ENCODE measurements around the gene PYCR2.

DNA sequence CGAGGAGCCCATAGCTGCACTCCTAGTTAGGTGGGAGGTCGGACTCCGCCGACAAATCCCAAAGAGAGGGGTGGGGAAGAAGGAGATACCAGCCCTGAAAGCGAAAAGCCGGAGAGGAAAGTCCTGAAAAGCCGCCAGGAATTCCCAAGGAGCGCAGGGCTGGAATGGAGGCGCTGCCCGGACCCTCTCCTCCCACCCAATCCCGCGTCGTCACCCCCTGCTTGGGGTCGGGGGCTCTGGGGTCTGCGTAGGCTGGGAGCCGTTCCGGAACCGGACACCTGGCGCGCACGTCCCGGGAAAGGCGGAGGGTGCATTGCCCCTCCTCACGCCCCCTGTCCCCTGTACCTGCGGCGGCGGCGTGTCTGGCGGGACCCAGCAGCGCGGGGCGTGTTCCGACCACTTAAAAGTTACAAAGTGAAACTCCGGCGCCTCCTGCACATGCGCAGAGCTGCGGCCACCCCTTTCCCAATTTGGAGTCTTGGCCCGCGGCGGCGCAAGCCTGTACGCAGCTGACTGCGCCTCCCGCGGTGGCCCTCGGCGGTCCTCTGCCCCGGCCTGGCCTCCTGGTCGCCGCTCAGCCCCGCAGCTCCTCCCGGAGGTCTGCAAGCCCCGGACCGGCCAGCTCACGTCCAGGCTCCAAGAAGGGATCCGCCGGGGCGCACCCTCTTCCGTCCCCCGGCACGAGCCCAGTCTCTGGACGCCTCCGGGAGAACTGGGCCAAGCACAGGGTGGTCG is 41.9 kb downstream of the PYCR2 start, which contains the start of gene TMEM63A:
- TF ChIP-seq, protein P1, sequence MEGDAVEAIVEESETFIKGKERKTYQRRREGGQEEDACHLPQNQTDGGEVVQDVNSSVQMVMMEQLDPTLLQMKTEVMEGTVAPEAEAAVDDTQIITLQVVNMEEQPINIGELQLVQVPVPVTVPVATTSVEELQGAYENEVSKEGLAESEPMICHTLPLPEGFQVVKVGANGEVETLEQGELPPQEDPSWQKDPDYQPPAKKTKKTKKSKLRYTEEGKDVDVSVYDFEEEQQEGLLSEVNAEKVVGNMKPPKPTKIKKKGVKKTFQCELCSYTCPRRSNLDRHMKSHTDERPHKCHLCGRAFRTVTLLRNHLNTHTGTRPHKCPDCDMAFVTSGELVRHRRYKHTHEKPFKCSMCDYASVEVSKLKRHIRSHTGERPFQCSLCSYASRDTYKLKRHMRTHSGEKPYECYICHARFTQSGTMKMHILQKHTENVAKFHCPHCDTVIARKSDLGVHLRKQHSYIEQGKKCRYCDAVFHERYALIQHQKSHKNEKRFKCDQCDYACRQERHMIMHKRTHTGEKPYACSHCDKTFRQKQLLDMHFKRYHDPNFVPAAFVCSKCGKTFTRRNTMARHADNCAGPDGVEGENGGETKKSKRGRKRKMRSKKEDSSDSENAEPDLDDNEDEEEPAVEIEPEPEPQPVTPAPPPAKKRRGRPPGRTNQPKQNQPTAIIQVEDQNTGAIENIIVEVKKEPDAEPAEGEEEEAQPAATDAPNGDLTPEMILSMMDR (IDR thresholded peaks at IDR 0.05; ENCODE audit: insufficient read depth, low read length, poor library complexity, severe bottlenecking) = no peak
- no peak for TF ChIP-seq EZH2phosphoT487 (conservative IDR thresholded peaks at IDR 0.05; ENCODE audit: low read length)

All from SU-DHL-6 (cell line).